Measurements from ENCODE around the gene NMNAT3.

NMNAT3 gene

DNA sequence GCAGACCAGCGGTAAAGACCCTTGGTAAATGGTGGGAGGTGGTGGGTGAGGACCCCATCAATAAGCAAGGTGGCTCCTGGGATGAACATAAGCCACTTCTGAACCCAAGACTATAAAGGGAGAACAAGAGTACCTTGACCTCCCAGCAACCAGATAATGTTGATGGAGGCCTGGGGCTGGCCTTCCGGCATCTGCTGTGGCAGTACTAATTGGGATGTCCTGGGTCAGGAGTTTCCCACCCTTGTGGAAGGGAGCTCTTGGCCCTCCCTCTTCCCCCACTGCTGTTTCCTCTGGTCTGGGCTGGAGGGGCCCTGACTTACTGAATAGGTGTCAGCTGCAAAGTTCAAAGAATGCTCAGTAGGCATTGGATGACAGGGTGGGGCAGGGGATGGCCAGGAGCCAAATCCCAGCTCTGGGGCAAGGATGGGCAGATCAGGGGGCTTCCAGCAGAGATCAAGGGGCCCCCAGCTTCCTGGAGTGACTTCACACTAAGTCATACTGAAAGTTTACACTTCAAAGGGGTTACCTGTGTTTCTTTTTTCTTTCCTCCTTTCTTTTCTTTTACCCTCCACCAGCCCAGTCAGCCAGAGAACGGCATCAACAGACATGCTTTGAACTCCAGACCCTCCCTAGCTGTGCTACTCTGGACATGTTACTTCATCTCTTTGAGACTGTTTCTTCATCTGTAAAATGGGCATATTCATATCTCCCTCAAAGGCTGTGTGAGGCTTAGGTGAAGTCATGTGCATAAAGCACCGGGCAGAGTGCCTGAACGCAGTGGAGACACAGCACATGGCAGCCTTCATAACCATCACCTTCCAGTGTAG lies 139.8 kb downstream of the NMNAT3 start:
- DNase-seq: no peak

DNA sequence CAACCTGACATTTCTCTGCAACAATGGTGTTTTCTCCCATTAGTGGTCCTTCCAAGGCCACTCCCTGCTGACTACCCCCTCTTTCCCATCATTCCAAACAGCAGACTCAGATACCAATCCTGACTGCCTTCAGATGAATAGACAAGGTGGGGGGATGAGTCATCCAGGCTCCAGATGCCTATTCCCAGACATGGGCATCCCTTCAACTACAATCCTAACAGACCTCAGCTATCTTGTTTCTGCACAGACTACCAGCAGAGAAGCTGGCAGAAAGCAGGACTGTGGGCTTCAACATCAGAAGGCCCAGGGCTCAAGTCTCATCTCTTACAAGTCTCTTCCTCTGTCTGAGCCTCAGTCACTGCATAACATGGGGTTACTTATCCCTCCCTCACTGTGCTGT lies 140.4 kb downstream of the NMNAT3 start:
- no peak for DNase-seq

DNA sequence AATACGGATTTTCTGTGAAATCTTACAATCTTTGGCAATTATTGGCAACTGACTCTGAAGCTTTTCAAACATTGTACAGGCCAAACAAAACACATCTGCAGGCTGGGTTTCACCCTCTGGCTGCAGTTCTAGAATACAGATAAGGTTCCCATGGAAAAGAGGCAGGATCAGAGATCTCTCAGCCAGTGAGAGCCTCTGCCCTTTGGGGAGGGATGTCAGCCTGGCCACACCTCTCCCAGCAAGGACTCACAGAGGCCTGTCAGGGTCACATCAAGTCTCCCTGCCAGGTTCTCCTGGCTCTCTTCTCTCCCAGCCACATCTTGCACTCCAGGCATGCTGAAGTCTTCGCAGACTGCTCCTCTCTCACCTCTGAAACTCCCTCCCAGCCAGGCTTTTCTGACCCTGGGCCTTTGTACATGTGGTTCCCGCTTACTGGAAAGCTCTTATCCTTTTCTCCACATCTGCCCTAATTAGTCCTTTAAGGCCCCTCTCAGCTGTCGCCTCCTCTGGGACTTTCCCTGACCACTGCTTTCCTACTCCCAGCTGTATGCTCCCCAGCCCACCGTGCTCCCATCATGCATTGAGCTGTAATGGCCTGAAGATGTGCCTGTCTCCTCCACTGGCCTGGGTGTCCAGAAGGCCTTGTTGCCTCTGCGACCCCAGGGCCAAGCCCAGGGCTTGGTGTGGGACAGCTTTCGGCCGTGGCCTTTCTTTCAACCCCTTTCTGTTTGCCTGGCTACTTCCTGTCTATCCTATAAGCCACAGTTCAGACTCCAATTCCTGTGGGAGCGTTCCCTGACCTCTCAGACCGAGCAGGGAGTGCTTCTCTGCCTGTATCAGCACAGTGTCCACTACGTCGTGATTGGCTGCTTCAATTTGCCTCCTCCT lies 142.5 kb downstream of the NMNAT3 start:
- DNase-seq: no peak

DNA sequence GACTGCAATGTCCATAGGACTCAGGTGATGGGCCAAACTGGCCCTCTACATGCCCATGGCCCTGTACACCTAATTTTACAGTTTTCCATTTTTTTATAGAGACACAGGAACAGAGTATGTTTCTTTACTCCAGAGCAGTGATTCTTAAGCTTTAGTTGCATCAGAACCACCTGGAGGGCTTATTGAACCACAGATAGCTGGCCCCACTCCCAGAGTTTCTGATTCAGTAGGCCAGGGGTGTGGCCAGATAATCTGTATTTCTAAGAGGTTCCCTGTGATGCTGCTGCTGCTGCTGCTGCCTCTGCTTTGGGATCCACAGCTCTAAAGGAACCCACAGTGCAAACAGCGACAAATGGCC lies 143.3 kb downstream of the NMNAT3 start:
- no peak for DNase-seq

DNA sequence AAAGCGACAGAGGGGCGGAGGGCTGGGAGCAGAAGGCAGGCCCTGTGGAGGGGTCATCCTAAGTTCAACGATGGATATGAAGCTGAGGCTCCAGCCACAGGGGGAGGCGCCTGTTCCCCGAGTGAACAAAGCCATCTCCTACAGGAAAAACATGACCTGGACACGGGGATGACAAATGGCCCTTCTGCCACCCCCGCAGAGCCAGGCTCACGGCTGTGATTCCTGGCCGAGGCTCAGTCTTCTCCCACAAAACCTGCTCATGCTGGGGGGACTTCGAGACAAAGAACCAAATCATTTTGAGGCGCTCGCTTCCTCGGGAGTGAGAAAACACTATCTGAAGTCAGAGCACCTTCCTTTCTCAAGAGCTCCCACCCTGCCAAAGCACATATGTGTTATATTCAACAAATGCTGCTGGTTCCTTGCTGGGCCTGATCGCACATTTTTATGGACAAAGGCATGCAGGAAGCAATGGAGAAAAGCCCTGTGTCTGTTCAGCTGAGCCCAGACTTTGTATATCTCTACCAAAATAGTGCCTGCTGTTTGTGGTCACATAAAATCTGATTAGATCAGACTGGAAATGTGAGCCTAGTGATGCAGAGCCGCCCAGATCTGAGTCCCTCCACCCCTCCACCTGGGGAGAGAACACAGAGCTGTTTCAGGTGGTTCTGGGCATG lies 143.9 kb downstream of the NMNAT3 start:
- no peak for DNase-seq

DNA sequence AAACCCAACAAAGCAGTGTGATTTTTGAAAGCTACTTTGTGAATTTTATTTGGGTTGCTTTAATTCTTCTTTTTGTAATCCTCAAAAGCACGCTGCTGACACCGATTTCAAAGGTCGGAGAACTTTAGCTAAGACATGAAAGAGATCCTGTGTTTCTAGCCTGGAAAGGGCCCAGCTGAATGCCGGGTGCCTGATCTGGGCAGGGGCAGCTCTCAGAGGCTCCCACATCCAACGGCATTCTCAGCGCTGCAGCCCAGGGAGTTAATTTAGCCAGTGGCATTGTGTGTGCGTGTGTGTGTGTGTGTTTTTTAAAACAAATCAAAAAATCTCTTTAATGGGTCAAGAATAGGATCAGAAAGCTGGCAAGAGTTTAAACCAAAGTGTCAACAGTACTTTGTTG lies 144.8 kb downstream of the NMNAT3 start:
- no peak for DNase-seq

DNA sequence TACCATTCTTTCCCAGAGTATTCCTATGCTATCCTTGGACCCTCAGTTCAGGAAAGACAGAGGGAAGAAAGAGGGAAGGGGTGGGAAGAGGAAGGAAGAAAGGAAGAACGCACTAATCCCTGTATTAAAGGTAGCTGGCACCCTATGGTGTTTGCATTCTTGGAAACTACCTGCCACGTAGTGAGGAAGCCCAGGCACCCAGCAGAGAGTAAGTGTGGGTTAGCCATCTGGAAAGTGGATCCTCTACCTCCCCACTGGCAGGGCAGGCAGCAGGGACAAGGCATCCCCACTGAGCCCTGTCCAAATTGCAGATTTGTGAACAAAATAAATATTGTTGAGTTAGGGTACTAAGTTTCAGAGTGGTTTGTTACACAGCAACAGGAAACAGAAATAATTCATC lies 147.1 kb downstream of the NMNAT3 start:
- no peak for DNase-seq

DNA sequence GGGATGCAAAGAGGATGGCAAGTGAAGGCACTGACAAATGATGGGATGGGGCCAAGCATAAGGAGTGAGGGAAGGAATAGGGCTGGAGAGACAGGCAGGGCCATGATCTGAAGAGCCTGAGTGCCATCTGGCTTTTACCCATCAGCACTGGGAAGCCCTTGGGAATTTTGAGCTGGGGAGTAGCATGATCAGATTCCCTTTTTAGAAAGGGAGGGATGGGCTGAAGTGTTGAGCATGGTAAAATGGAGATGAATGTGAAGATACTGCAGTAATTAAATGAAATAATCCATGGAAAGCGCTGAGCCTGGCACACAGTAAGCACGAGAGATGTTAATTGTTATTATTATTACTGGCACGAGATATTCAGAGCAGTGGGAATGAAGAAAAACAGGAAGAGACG lies 148.1 kb downstream of the NMNAT3 start:
- DNase-seq: no peak

DNA sequence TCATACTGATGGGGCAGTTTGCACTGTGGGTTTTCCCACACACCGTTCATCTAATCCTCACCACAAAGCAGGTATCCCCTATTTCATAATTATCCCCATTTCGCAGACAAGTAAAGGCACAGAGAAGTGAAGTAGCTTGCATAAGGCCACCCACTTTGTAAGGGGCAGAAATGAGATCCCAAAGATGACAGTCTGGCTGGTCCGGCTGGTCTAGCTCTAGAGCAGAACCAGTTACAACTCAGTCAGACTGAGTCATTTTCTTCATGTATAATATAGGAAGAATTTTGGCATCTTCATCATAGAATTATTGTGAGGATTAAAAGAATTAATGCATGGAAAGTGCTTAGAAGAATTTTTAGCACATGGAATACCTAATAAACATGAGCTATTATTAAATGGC lies 148.8 kb downstream of the NMNAT3 start:
- no peak for DNase-seq

DNA sequence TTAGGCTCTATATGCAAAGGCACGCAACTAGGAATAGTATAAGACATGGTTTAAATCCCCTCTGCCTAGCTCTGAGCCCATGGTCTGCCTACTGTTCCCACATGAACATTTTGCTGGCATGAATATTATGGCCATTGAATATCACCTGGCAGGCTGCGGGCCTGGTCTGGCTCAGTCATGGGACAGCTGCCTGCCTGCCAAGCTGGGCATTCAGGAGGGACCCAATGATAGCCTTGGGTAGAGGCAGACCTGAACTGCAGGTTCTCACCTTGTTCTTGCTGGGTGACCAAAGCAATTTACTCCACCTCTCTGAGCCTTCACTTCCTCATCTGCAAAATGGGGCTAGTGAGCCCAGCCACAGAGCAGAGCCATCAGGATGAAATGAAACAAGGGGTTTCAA lies 149.5 kb downstream of the NMNAT3 start:
- no peak for DNase-seq

DNA sequence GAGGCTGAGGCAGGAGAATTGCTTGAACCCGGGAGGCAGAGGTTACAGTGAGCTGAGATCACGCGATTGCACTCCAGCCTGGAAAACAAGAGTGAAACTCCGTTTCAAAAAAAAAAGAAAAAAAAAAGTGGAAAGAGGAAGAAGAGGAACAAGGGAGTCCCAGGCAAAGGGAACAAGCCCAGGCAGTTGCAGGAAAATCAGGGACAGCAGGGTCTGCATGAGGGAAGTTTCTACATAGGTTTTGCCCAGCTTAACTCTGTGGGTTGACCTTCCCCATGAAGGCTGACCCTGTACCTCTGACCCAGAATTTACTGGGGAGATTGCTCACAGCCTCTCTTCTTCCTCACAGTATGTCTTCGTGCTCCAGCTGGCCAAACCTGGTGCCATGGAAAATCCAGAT lies 150.5 kb downstream of the NMNAT3 start:
- no peak for DNase-seq

DNA sequence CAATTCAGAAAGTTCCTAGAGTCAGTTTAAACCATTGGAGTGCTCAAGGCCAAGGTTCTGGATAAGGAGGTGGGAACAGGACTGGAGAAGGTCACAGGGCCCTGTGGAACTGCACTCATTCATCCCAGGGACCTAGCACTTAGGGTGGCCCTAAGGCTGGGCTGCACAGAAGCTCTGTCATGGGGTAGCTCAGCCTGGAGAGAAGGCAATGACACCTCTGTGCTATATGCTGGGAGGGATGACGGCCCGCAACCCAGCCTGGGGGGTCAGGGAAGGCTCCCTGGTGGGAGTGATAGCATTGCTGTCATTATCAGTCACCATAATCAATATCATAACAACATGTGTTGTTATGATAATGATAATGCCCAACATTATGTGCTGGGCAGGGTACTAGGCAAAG lies 151.6 kb downstream of the NMNAT3 start:
- DNase-seq: no peak

DNA sequence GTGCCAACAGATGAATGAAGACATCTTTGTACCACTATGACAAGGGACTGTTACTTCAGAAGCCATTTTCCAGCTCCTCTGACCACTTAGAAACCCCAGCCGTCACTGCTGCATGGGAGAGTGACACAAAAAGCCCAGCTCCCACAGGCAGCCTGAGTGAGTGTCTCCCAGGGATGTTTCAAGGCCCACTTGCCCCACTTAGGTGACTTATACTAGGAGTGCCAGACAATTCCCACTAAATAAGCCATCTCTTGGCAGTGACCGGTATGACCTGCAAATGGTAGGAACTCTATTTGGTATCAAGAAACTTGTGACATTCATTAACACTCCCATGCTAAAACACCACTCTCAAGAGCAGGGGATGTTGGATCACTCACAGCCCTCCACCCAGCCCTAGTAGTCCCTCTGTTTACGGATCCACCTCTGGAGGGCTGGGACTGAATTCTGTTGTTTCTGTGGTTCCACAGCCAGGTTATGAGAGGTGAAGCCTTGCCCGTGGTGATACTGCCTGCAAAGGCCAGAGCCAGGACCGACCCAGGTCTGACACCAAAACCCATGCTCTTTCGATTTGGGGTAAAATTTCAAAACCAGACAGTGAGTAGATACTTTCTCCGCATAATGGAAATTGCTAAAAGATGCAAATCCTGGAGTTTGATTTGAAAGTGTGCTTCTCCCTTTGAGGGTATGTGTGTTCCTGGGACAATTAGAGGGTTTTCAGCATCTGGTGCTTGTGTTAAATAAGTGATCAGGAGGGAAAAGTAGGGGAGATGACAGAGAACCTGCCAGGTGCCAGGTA lies 152.7 kb downstream of the NMNAT3 start:
- DNase-seq: no peak

DNA sequence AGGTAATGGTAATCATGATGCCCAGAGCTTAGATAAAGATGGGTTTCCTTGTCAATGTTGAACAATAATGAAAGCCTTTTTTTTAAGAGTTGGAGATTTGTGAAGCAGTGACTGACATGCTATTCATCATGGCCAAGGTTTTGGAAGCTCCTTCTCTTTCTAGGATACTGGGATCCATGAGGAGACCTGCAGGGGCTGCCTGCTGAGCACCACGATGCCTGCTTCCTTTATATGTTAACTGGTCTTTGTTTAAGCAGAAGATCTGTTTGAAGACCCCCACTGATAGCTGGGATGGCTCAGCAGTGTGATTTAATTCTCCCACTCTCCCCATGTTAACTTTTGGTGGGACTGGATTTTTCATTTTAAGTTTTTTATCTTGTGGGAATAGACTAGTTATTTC lies 154.1 kb downstream of the NMNAT3 start:
- no peak for DNase-seq

DNA sequence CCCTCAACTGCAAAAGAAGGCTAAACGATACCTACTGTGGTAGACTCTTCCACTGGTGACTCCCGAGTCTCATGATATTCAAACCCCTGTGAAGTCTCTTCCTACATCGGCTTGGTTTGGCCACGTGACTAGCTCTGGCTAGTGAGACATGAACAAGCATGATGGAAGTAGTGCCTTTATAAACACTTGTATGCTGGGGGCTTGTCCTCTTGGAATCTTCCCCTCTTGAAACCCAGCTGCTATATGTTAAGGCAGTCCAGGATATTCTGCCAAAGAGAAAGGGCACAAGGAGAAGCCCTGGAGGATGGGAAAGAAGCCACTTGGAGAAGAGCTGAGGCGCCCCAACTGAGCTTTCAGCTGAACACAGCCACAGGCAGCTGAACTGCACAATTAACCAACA lies 154.6 kb downstream of the NMNAT3 start:
- DNase-seq: no peak

DNA sequence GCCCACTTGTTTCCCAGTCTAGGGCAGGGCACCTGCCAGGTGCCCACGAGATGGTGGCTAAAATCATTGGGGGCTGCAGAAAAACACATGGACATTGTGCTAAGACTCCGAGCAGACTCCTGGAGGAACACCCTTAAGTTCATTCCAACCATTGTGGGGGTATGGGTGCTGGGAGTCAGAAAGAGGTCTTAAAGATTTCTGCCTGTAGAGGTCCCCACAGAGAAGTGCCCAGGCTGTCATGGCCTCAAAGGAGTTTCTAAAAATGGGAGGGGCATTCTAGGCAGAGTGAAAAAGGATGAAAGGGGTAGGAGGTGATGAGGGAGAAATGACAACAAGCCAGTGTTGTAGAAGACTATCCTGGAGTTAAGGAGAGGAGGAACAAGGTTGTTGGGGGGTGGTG lies 155.4 kb downstream of the NMNAT3 start:
- DNase-seq: no peak

DNA sequence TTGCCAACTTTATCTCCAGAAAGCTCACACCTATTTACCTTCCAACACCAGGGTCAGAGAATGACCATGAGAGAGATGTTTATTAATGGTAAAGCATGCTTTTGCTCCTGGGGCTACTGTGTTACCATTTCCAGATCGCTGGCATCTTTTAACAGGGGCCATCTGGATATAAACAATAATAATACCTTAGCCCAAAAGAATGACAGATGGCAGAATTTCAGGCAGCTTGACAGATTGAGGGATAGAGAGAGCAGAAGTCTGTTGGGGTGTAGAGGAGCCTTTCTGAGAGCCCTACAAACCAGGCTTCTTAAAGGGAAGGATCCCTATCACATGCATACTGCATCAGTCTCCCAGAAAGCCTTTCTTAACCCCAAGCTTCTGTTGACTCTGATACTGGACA lies 156.0 kb downstream of the NMNAT3 start:
- no peak for DNase-seq

DNA sequence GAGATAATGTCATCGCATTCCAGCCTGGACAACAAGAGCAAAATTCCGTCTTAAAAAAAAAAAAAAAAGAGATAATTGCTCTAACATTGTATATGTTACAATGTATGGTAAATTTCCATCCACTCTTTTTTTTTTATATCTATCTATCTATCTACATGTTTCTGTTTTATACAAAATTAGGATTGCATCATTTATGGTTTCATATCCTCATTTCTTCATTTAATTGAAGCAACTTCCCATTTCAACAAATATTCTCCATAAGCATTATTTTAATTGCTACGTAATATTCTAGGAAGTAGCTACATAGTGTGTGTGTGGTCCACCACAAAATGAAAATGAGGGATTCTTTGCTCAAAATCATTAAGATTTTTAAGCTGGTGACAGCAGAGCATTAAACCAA lies 156.6 kb downstream of the NMNAT3 start:
- no peak for DNase-seq

DNA sequence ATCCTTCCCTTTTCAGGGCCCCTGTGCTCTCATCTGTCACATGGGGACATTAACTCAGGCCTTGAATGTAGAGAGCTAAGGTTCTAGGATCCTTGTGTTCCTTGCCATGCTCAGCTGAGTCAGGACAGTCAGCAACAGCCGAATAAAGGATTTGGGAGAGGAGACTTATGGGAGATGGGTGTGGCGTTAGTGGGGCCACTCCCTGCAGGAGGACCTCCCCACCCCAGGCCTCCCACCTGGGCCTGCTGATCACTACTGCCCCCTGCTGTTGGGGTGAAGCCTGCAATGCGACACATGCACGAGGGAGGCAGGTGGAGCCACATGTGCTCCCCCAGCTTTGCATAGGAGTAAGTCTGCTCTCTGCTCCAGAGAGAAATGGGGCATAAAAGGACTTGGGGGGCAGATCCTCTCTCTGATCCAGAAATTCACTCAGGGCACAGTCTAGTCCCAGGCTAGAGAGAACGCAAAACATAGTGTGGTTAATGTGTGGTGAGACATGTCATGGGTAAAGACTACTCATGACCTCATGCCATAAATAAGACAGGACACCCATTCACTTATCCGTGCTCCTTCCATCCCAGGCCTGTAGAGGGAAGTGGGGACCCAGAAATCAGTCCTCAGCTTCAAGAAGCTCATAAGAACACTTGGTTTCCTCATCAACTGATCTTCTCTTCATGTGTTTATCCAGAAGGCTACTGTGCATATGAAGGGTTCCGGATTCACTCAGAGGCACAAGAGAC lies 157.6 kb downstream of the NMNAT3 start:
- peak; percentile 47 for DNase-seq

DNA sequence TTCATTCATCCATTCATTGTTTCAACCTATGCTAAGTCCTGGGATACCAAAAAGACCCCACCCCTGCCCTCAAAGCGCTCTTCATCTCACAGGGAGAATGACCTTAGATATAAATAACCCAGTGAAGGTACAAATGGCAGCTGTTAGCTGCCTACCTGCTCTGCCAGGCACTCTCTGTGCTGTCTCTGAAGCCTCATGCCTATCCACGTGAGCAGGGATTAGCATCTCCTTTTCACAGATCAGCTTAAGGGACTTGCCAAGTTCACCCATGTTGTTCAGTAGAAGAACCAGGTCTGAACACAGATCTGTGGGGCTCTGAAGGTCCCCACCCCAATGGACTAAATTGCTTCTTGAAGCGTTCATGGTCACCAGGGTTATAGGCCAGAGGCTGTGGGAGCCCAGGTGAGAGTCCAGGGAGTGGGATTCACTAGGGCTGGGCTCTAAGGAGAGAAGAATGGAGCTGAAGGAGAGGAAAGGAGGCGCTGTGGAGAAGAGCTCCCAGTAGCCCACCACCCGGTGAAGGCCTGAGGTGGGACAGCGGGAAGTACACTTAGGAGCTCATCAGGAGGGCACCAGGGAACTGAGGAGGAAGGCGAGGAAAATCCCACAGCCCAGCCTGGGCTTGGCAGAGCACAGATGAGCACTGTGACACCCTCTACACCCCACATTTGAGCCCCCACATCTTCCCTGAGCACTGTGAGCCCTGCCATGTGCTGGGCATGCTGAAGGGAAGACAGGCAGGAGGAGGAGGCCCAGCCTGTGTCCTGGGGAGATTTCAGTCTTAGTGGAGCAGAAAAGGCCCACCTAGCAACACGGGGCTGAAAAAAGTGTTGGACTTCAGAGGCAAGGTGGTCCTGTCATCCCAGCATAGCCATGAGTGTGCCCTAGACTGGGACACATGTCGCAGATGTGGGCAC lies 158.6 kb downstream of the NMNAT3 start:
- no peak for DNase-seq

DNA sequence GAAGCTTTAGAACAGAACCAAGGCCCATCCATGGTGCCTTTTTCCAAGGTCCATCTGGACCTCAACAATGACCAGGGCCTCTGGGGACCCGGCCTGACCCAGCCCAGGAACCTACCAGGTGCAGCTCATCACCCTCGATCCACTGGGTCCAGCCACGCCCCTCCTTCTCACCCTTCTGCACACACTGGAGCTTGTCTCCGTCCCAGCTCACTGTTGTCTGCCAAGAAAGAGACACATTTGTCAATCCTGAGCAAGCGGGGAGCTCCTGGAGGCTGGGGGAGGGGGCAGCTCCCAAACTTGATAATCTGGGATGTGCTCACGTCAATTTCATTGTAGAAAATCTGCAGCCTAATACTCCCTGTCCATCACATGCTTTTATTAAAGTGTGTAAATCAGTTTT lies 159.5 kb downstream of the NMNAT3 start:
- DNase-seq: no peak

All from 8988T (cell line).